ENCODE measurements around the gene PIEZO2. TPM values are rescaled to one million over a fixed set of nuclear protein-coding genes. Genes with fewer than 3 reads are reported as not detected.

Gene PIEZO2
- total RNA-seq, 3 donors from 2014 or later (not counting 1 experiment from before 2014, with no cell fraction given): not detected

- no peaks in the 10 kb centered on the region for H3K36me3 Mint-ChIP-seq
- no peaks in the 10 kb centered on the region for H3K27me3 ChIP-seq (ENCODE audit: control insufficient read depth, insufficient read depth, low read length)
- H3K36me3 ChIP-seq (ENCODE audit: control insufficient read depth, insufficient read depth, low read length): no peaks in the 10 kb centered on the region
- ATAC-seq (no peak), DNase-seq (peak in 1 of 2 donors; percentile 40)
- H3K4me3 Mint-ChIP-seq: no peak overlapping the region
- no peak overlapping the region for H3K27ac Mint-ChIP-seq
- intact Hi-C loops (cut with micrococcal nuclease): no loop called here
- 25% methylated on average over 5 of the region's 7 CpGs for WGBS (ENCODE audit: insufficient coverage)
- TF ChIP-seq, protein P1, sequence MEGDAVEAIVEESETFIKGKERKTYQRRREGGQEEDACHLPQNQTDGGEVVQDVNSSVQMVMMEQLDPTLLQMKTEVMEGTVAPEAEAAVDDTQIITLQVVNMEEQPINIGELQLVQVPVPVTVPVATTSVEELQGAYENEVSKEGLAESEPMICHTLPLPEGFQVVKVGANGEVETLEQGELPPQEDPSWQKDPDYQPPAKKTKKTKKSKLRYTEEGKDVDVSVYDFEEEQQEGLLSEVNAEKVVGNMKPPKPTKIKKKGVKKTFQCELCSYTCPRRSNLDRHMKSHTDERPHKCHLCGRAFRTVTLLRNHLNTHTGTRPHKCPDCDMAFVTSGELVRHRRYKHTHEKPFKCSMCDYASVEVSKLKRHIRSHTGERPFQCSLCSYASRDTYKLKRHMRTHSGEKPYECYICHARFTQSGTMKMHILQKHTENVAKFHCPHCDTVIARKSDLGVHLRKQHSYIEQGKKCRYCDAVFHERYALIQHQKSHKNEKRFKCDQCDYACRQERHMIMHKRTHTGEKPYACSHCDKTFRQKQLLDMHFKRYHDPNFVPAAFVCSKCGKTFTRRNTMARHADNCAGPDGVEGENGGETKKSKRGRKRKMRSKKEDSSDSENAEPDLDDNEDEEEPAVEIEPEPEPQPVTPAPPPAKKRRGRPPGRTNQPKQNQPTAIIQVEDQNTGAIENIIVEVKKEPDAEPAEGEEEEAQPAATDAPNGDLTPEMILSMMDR (IDR thresholded peaks at IDR 0.05): peak; percentile 40
- H3K4me3 ChIP-seq (ENCODE audit: low read length): no peak overlapping the region
- no peaks in the 10 kb centered on the region for H3K9me3 Mint-ChIP-seq
- H3K27me3 Mint-ChIP-seq (ENCODE audit: low read depth in 2 of 2): no peaks in the 10 kb centered on the region
- H3K27ac ChIP-seq (ENCODE audit: low read length): no peak overlapping the region
- H3K9me3 ChIP-seq (ENCODE audit: control insufficient read depth, insufficient read depth, low read length): no peaks in the 10 kb centered on the region
- no peaks in the 10 kb centered on the region for H3K4me1 Mint-ChIP-seq
- no peaks in the 10 kb centered on the region for H3K4me1 ChIP-seq (ENCODE audit: control insufficient read depth, insufficient read depth, low read length)
Observed at GRCh38 chr18:11040823-11041656, 108.3 kb downstream of the PIEZO2 start.

DNA sequence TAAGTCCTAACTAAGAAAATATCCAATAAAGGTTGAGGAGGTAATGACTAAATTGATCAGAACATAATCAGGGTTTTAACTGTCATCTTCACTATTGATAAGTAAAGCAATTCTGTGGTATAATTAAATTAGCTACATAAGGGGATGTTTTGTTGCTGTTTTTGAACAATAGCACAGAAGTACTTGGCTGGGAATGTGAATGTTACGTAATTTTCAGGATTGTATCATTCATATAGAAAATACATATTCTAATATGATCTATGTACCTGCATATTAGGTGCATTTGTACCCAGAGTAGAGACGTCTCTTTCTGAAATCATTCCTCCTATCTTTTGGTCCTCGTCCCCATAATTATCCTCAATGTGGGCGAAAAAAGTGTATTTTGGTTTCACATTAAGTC is 109.0 kb downstream of the PIEZO2 start:
- ATAC-seq (no peak), DNase-seq (no peak)
- intact Hi-C loops (cut with micrococcal nuclease): no loop called here
- H3K36me3 ChIP-seq (ENCODE audit: control insufficient read depth, insufficient read depth, low read length): no peaks in the 10 kb centered on the region
- Mint-ChIP-seq H3K9me3 (no peaks in the 10 kb centered on the region), H3K27me3 (ENCODE audit: low read depth in 2 of 2) (no peaks in the 10 kb centered on the region), H3K27ac (no peak overlapping the region), H3K36me3 (no peaks in the 10 kb centered on the region), H3K4me3 (no peak overlapping the region), H3K4me1 (no peaks in the 10 kb centered on the region)
- no peak overlapping the region for H3K4me3 ChIP-seq (ENCODE audit: low read length)
- no peaks in the 10 kb centered on the region for H3K9me3 ChIP-seq (ENCODE audit: control insufficient read depth, insufficient read depth, low read length)
- no peaks in the 10 kb centered on the region for H3K4me1 ChIP-seq (ENCODE audit: control insufficient read depth, insufficient read depth, low read length)
- TF ChIP-seq, protein P1 (IDR thresholded peaks at IDR 0.05): no peak
- H3K27ac ChIP-seq (ENCODE audit: low read length): no peak overlapping the region
- H3K27me3 ChIP-seq (ENCODE audit: control insufficient read depth, insufficient read depth, low read length): no peaks in the 10 kb centered on the region
- 34% methylated on average over 2 of the region's 4 CpGs for WGBS (ENCODE audit: insufficient coverage)

GRCh38 chr18:11037533-11038240 is 111.7 kb downstream of the PIEZO2 start:
- H3K4me3 ChIP-seq (ENCODE audit: low read length): no peak overlapping the region
- WGBS (ENCODE audit: insufficient coverage): 51% methylated on average over 3 of the region's 3 CpGs
- no peak overlapping the region for H3K27ac ChIP-seq (ENCODE audit: low read length)
- Mint-ChIP-seq H3K4me1 (no peaks in the 10 kb centered on the region), H3K4me3 (no peak overlapping the region), H3K27me3 (ENCODE audit: low read depth in 2 of 2) (no peaks in the 10 kb centered on the region), H3K27ac (no peak overlapping the region), H3K9me3 (no peaks in the 10 kb centered on the region), H3K36me3 (no peaks in the 10 kb centered on the region)
- H3K4me1 ChIP-seq (ENCODE audit: control insufficient read depth, insufficient read depth, low read length): no peaks in the 10 kb centered on the region
- no peaks in the 10 kb centered on the region for H3K9me3 ChIP-seq (ENCODE audit: control insufficient read depth, insufficient read depth, low read length)
- ATAC-seq (no peak), DNase-seq (no peak)
- no peaks in the 10 kb centered on the region for H3K27me3 ChIP-seq (ENCODE audit: control insufficient read depth, insufficient read depth, low read length)
- intact Hi-C loops (cut with micrococcal nuclease): no loop called here
- TF ChIP-seq, protein P1 (IDR thresholded peaks at IDR 0.05): no peak
- H3K36me3 ChIP-seq (ENCODE audit: control insufficient read depth, insufficient read depth, low read length): no peaks in the 10 kb centered on the region
